RWPE2 (cell line): ENCODE results near the gene LRRC23.
A peak's percentile ranks its signal among the peaks of the same experiment; 100 is the strongest.

Experiments used
- ATAC-seq: fragments of 200-7000 bp; cut with Tn5 transposase; 3 replicates; pipeline ENCODE4 v1.9.1; 2021; ENCODE audit warnings: low read depth
- DNase-seq: peaks from one replicate; pipeline ENCODE4 v3.0.0-alpha.2; 2020; ENCODE audit warnings: low spot score
- H3K27ac ChIP-seq: fragments of 450-650 bp; 2 replicates; pipeline ENCODE4 v1.5.1; 2017; ENCODE audit warnings: mild to moderate bottlenecking; ENCODE audit not compliant: poor library complexity, severe bottlenecking
- H3K27me3 ChIP-seq: fragments of 250-450 bp; sonication (Bioruptor Pico); 2 replicates; pipeline ENCODE4 v1.5.1; 2021; ENCODE audit warnings: mild to moderate bottlenecking, moderate library complexity; ENCODE audit not compliant: insufficient read depth, poor library complexity, severe bottlenecking
- H3K36me3 ChIP-seq: fragments of 250-450 bp; sonication (Bioruptor Pico); 2 replicates; pipeline ENCODE4 v1.5.1; 2020; ENCODE audit warnings: low read depth, mild to moderate bottlenecking, moderate library complexity
- H3K4me1 ChIP-seq: fragments of 250-450 bp; sonication (Bioruptor Pico); 2 replicates; pipeline ENCODE4 v1.5.1; 2021; ENCODE audit warnings: mild to moderate bottlenecking, moderate library complexity; ENCODE audit not compliant: insufficient read depth, poor library complexity, severe bottlenecking
- H3K4me3 ChIP-seq: fragments of 250-450 bp; sonication (Bioruptor Pico); 2 replicates; pipeline ENCODE4 v1.5.1; 2021; ENCODE audit warnings: mild to moderate bottlenecking, moderate library complexity; ENCODE audit not compliant: severe bottlenecking
- H3K9me3 ChIP-seq: fragments of 250-450 bp; sonication (Bioruptor Pico); 2 replicates; pipeline ENCODE4 v1.5.1; 2021; ENCODE audit warnings: mild to moderate bottlenecking, moderate library complexity; ENCODE audit not compliant: severe bottlenecking
- TF ChIP-seq, protein P1 (sequence below): fragments of 450-650 bp; IDR thresholded peaks from one replicate; pipeline ENCODE4 v1.5.1; 2017; ENCODE audit warnings: mild to moderate bottlenecking, moderate library complexity; ENCODE audit not compliant: poor library complexity, severe bottlenecking

The LRRC23 gene

DNA sequence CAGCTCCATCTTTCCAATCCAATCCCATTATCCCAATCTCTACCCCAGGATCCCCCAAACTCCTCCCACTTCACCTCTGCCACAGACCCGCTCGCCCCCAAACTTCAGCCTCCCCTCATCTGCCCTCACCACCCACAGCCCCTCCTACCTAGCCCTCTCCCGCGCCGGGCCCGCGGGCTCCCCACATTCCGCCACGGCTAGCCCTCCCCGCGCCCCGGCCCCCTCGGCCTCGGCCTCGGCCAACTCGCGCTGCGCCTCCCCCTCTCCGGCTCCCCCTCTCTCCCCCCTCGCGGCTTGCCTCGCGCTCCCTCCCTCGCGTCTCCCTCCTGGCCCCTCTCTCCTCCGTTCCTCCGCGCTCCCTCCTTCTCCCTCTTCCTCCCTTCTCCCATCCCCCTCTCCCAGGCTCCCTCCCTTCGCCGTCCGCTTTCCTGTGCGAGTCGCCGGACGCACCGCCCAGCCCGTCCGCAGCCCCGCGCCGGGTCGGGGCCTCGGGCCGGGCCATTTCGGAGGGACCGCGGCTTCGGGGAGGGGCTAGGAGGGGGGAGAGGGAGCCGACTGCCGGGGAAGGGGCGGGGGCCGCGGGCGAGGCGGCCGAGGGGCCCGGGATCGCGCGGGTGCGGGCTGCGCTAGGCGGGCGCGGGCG lies 22.9 kb downstream of the LRRC23 start, which contains the start of gene ATN1:
TSS of gene ATN1 (plus strand) at position 581 of the 643 bp plus-strand sequence. CDS start 6,043 bp downstream, outside the sequence.
- Histone ChIP-seq H3K9me3 (no peaks in the 10 kb centered on the region), H3K27ac (peak within 1 kb of the TSS; percentile 94), H3K36me3 (peaks cover 25% of the 10 kb centered on the region), H3K27me3 (no peaks in the 10 kb centered on the region), H3K4me1 (peaks cover 34% of the 10 kb centered on the region), H3K4me3 (peak within 1 kb of the TSS; percentile 78)
- peak; percentile 7; the same call in 2 of the 3 replicates for ATAC-seq
- DNase-seq = no peak
- TF ChIP-seq, protein P1, sequence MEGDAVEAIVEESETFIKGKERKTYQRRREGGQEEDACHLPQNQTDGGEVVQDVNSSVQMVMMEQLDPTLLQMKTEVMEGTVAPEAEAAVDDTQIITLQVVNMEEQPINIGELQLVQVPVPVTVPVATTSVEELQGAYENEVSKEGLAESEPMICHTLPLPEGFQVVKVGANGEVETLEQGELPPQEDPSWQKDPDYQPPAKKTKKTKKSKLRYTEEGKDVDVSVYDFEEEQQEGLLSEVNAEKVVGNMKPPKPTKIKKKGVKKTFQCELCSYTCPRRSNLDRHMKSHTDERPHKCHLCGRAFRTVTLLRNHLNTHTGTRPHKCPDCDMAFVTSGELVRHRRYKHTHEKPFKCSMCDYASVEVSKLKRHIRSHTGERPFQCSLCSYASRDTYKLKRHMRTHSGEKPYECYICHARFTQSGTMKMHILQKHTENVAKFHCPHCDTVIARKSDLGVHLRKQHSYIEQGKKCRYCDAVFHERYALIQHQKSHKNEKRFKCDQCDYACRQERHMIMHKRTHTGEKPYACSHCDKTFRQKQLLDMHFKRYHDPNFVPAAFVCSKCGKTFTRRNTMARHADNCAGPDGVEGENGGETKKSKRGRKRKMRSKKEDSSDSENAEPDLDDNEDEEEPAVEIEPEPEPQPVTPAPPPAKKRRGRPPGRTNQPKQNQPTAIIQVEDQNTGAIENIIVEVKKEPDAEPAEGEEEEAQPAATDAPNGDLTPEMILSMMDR = no peak

DNA sequence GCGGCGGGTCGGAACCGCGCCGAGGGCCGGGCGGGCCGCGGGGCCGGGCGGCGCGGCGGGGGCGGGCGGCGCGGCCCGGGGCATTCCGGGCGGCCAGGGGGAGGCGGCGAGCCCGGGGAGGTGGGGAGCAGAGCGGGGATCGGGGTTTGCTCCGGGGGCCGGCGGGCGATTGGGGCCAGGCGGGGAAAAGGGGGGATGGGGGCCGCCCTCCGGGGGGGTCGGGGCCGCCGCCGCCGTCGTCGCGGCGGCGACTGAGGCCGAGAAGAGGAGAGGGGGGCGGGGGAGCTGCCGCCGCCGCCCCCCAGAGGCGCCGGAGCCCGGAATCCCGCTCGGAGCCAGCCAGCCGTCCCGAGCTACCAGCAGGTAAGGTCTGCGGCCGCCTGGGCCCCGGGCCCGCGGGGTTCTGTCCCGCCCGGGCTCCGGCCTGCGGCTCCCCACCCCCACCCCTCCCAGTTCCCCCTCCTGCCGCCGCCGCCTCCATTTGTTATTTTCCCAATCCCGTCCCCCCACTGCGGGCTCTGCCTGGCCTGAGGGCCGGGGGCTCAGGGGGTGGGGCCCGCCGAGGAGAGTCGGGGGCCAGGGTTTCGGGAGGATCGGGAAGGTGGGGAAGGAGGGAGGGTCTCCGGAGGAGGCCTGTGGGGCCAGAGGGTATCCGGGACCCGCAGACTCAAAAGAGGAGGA lies 23.5 kb downstream of the LRRC23 start:
- Histone ChIP-seq H3K36me3 (peaks cover 21% of the 10 kb centered on the region; the same call in 1 of the 2 replicates), H3K27ac (peak overlapping the region; percentile 94), H3K27me3 (no peaks in the 10 kb centered on the region), H3K4me3 (peak overlapping the region; percentile 78), H3K9me3 (no peaks in the 10 kb centered on the region), H3K4me1 (peaks cover 34% of the 10 kb centered on the region)
- TF ChIP-seq, protein P1 = no peak
- ATAC-seq = no peak
- DNase-seq = no peak

DNA sequence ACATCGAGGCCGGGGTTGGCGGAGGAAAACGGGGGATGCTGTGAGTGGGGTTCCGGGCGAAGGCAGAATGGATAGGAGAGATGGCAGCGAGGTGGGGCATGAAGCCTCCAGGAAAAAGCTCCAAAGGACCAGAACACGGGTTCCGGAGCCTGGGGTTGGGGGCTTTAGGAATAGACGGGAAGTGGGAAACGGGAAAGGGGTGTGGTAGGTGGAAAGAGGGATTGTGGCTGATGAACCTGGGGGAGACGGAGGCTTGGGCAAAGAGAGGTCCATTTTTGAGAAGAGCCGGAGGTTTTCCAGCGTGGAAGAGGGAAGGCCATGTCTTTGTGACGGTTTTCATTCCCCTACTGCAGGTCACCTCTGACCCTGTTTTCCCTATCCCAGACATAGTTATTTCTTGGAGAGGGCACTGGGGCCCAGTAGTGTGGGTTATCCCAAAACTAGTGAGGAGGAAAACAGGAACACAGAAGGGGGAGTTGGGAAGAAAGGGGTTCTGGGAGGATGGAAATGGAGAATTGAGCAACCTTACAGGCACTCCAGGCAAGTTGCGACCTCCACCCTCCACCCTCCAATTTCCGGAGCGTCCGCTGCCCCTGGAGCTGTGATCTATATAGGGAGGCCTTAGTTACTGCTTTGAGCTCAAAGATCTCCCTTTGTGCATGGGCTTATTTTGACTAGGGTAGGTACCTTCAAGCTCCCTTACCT lies 24.2 kb downstream of the LRRC23 start:
- TF ChIP-seq, protein P1 = no peak
- Histone ChIP-seq H3K9me3 (no peaks in the 10 kb centered on the region), H3K4me3 (peak overlapping the region; percentile 78), H3K4me1 (peaks cover 37% of the 10 kb centered on the region), H3K36me3 (peaks cover 22% of the 10 kb centered on the region), H3K27me3 (no peaks in the 10 kb centered on the region), H3K27ac (peak overlapping the region; percentile 94)
- DNase-seq (no peak), ATAC-seq (no peak)

DNA sequence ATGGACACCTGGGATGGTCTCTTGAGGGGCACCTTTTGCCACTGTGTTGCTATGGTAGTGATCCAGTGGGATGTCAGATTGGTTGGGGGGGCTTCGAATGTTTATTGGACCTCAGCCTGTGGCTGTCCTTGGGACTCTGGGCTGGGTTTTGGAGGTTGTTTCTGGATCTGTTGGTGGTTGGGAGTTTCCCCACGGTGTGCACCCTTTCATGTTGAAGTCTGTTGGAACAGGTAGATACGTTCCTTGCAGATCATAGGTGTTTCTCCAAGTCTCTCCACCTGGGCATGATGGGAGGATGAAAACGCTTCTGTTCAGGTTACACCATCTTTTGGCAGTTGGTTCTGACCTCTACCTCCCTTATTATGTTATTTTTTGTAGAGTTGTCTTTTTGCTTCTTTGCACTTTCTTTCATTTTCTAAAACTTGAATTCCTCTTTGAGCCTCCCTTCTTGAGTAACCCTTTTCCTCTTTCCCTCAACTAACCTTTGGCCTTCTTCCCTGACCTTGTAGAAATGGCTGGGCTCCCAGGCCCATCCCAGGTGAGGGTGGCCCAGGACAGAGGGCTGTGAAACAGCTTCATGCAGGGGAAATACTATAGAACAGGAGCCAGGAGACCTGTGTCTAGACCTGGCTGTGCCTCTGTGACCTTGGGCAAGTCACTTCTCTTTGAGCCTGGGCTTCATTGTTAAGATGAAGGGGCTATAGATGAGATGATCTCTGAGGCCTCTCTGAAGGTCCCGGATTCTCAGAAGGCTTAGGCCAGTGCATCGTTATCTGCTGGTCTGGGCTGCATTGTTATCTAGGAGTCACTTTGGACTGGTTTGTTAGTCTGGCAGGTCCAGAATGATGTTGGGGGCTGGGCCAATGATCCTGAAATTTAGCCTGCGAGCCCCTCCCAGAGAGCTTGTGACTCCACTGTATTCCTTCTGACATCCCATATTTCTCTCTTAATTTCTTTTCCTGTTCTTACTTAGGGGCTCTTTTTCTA lies 25.1 kb downstream of the LRRC23 start:
- Histone ChIP-seq H3K4me1 (peaks cover 33% of the 10 kb centered on the region), H3K27me3 (no peaks in the 10 kb centered on the region), H3K9me3 (no peaks in the 10 kb centered on the region), H3K4me3 (peak overlapping the region; percentile 78), H3K36me3 (peaks cover 31% of the 10 kb centered on the region), H3K27ac (peak overlapping the region; percentile 94)
- ATAC-seq (no peak), DNase-seq (no peak)
- TF ChIP-seq, protein P1 = no peak
